HG02938 (cell line): ENCODE data around the gene ARHGAP28.
"Not testable (repeated sequence)": the region's sequence is repeated elsewhere in the genome, so short reads cannot be mapped to it uniquely, and the experiment has no call there.

Experiments
- ATAC-seq: cut with Tn5 transposase; IDR thresholded peaks from one replicate; pipeline ENCODE4 v1.9.1; 2021; ENCODE audit warnings: mild to moderate bottlenecking, moderate library complexity; ENCODE audit not compliant: unreplicated experiment

Gene ARHGAP28

DNA sequence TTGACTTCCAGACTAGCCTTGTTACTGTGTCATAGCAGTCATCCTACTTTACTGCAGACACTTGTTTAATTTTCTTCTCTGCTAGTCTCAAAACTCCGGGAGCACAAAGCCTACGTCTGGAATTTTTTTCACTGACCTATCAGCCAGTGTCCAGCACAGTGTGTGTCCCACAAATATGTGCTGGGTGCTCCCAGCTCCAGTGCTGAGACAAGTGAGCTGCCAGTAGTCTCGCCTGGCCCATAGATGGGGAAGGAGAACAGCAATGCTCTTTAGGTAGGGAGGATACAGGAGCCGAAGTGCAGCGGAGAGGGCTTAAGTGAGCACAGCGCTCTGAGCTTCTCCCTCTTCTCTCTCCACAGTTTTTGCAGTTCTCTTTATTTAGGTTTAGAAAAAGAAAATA, 34.0 kb downstream of the ARHGAP28 start:
- ATAC-seq, result no peak

DNA sequence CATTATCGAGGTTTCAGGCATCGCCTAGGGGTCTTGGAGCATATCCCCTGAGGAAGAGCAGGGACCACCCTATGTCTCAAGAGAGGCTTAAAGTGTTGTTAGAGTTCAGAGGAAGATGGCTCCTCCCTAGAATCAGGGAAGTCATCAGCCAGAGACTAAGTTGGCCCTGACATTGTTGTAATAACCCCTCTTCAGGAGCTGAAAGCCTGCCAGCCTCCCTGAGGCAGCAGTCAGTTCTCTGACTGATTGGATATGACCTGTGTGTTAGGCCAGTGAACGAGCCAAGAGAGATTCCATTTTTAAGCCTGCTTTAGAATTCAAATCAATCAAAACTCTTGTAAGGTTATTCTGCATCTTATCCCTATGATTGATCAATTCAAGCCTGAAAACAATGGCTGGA, 34.9 kb downstream of the ARHGAP28 start:
- no peak for ATAC-seq

DNA sequence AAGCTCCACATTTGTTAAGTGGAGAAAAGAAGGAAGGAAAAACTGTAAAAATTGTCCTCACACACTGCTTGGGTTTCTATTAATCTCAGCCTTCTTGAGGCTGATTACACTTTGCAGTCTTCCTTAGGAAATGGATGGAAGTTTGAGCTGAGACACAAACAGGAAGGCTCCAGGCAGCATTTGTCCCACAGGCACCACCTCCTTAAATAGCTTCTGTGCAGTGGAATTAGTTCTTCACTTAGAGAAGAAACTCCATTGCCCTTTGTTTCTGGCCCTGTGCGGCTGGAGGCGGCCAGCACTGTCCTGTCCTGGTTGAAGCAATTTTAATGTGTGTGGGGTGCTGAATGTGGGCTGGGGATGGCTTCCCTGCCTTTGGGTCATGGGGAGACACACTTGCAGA, 44.3 kb downstream of the ARHGAP28 start:
- ATAC-seq, result no peak

DNA sequence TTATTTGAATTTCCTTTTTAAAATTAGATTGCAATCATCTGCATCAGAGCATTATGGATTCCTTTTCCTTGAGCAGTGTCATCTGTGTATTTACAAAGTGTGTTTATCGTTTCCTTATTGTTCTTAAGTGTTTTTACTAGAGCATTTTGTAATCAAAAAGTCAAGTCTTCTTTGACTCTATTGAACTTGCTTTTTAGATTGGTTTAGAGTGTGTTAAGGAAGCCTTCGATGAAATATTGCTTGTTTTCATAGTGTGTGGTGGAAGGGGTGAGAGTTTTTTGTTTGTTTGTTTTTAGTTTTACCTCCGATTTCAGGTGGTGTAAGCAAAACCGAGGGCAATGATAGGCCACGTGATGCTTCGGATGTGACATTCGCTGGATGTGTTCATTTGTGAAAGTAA, 45.7 kb downstream of the ARHGAP28 start:
- no peak for ATAC-seq

DNA sequence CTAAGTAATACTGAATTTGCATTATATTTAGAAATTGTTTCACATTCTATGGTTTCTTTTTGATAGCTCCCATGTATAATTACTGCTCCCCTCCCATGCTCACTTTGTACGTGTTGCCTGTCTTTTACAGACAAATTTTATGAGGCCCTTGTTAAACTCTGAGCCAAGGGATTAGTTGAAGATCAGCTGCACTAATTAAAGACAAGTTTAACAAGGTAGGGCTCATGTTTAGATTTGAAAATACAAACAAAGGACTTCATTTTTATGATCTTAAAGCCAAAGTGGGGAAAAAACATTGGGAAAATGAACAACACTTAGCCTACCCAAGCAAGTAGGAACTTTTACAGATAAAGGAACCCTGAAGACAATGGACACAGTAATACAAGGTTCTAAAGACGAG, 46.2 kb downstream of the ARHGAP28 start:
- no peak for ATAC-seq

DNA sequence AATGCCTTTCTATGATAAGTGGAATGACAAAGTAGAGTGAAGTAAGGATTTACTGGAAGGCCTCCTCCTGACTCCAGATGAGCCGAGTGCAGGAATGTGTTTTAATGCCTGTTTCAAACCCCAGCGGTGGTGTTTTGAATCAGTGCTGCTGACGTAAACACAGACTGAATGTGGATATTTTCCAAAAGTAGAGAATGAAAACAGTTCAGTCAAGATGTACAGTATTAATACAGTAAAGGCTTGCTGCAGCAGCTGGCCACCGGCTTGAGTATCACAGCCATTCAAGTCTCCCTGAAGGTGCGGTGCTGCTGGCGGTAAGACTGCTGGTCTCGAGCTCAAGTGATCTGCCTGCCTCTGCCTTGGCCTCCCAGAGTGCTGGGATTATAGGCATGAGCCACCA, 46.7 kb downstream of the ARHGAP28 start:
- no peak for ATAC-seq

DNA sequence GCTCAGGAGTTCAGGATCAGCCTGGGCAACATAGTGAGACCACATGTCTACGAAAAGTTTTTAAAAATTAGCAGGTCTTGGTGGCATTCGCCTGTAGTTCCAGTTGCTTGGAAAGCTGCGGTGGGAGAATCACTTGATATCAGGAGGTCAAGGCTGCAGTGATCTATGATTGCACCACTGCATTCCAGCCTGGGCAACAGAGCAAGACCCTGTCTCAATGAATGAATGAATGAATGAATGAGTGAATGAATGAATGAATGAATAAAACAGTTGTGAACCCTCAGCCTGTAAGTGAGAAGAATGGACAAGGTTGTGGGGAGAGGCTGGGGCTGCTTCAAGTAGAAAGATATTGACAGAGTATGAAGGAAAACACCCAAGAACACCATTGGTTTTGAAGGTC, 48.0 kb downstream of the ARHGAP28 start:
- no peak for ATAC-seq

DNA sequence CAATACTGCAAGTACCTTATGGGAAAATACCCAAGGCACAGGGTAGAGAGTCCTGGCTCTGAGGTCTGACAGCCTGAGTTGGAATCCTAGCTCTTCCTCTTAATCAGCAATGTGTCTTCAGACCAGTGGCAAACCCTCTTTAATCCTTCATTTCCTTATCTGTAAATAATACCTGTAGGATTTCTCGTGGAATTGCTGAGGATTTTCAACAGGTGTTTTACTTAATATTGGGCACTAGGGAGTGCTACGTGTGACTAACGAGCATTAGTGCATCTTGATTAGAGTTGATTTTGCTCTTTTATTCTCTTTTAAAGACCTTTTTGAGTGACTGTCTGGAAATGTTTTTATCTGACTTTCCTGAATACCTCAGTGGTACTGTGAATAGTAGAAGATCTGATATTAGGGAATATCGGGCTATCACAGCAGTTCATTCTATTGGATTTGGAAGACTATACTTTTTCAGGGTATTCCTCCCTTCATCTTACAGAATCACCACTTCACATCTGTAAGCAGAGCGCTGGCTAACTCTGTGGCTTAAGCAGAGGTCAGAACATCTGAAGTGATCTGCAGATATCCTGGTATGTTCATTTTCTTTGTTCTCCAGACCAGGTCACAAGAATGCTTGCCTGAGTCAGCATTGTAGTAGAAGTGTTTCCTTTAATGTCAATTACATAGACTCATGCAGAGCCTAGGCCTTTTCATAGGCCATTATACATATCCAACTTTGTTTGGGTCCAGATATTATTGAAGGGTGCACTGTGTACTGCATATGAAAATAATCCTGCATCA, 49.1 kb downstream of the ARHGAP28 start:
- ATAC-seq, result no peak

DNA sequence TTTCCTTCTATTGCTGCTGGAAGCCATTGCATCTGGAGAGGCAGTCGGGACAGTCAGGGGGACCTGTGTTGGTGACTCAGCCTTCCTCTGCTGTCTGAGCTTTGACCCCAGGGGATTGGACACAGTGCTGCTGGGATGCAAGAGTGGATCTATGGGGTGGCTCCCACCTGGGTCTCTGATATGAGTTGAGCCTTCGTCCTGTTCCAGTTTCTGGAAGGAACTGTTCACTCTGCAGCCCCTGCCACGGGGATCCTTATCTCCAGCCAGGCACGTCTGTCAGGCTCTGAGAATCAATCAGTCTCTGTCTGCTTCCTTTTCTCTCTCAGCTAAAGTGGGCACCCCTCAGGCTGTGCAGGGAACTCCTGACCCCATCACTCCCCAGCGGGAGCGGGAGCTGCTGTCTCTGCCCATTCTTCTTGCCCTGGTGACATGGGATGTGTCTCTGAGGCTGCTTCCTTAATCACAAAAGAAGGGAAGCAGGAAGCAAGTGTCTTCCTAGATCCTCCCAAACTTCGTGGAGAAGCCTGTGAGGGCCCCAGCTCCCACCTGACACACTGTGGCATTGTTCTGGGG, 51.7 kb downstream of the ARHGAP28 start:
- no peak for ATAC-seq

DNA sequence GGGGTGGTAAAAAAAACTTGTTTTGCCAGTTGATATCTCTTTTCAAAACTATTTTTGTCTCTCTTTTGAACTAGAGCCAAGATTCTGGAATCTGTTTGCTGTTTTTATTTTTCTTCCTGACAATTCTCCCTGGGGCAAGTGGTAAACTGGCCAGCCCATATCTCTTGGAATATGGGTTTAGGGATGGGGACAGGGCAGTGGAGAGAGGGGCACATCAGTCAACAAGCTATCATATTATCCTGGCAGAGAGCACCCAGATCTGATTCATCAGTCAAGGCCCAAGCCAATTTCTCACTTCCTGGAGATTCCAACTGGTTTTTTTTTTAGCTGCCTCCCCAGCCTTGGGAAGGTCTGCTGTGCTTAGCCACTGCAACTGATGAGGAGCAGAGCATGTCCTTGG, 52.3 kb downstream of the ARHGAP28 start:
- no peak for ATAC-seq

DNA sequence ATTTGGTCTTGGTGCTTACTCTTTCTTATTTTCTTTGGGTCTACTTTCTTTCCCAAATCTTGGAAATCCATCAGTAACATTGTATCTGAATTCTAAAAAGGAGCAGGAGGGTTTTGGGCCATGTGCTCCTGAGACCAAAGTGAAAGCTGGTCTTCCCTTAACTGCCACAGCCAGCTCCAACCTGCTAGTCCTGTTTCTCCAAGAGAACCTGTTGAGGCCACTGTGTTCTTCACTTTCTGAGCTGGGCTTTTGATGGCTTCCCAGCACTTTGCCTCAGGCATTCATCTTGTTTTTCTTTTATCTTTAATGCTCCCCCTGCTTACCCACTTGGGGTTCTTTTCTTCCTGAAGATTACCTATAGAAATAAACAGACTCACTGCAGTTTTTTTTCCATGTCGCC, 53.3 kb downstream of the ARHGAP28 start:
- no peak for ATAC-seq

DNA sequence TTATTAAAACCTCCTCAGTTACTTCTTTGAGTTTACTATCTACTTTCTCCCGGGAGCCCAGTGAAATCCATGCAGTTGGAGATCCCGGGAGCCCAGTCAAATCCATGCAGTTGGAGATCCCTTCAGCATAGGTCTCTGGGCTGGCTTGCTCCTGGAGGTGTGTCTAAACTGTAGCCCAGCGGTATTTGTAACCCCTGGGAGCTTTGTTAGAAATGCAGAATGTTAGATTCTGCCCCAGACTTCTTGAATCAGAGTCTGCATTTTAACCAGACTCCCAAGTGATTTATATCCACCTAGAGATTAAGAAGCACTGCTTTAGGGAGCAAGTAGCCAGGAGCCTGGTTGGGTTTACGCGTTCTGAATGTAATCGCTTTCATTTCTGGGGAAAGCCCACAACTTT, 54.5 kb downstream of the ARHGAP28 start:
- no peak for ATAC-seq

DNA sequence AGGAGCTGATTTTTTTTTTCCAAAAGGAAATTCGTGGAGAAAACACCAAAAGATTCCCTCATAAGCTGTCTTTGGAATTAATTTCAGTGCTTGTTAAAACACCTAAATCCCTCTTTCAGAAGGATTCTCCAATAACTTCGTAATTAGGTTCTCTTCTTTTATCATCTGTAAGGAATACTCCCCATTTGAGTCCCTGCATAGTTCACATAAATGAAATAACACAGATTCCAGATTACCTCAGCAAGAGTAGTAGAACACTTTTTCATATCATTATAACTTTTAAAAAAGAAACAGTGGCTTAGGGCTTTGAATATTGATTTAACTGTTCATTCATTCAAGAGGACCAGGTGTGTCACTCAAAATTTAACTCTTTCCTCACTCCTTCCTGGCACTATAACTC, 55.5 kb downstream of the ARHGAP28 start:
- no peak for ATAC-seq

DNA sequence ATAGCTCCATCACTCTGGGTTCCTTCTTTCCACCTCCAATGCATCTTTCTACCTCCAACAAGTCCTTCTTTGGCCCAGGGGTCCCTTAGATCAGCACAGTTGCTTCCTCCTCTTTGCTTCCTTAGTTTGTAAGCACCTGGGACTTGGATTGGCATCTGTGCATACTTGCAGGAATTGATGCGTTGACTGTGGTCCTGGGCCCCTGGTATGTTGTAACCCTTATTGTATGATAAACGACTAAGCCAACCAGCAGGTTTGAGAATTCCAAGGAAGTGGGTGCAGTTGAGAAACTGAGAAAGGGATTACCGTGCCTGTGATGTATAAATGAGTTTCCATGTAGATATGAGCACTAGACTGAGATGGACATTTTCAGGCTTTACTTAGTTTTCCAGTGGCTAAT, 55.9 kb downstream of the ARHGAP28 start:
- no peak for ATAC-seq

DNA sequence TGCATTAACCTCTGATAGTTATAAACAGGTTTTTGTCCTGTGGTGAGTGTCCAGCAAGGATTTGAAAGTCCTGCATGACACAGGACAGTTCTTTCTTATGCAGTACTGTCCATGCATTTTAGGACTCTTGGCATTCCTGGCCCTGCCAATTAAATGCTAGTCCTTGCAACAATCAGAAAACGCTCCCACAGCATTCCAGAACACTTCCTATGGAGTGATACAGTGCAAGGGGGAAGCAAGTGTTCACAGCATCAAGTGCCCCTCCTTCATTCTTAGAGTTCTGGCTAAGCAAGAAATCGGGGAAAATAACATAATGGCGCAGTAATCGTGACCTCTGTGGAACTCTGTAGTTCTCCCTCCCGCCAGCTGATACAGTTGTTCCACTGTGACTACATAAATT, 62.9 kb downstream of the ARHGAP28 start:
- no peak for ATAC-seq

DNA sequence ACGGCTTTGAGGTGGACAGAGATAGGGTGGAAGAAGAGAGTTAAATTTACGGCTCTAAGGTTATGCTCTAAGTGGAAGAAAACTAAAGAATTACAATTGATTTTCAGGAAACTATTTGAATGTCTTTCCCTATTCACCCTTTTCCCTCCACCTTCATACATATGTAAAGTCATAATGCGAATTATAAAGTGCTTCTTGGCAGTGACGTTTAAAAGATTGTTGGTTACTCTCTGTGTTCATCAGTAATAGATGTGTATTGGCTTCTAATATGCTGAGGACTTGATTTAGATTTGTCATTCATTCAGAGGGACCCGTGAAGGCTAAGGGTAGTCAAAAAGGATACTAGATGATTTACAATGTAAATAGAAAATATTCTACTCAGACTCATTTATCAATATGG, 63.9 kb downstream of the ARHGAP28 start:
- ATAC-seq, result no peak

DNA sequence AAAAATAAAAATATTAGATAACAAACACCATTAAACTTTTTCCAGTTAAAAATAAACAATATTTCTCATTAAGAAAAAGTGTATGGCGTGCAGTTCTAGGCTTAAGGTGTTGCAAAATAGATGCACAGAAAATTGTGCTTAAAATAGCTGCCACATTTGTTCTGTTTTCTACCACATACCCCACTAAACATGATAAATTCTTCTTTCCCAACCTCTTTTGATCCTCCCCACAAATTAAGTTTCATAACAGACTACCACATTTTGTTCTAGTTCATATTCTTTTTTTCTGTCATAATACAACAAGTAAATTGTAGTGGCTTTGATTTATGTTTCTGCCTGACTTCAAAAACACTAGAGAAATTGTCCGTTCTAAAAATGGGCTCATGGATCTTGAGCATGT, 64.5 kb downstream of the ARHGAP28 start:
- ATAC-seq, result no peak

DNA sequence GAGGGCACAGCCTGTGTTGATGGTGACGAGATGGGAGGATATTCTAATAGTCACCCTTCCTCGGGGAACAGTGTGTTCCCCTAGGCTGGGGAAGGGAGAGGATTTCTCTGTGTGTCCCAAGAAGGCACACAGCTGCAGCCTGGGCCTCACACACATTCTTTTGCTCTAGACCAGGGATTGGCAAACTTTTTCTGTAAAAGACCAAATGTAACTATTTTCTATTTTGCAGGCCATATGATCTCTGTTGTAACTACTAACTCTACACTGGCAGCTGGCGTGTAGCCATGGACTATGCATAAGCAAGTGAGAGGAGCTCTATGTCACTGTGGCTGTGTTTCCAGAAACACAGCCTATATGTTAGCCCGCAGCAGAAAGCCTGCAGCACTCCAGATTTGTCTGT, 65.8 kb downstream of the ARHGAP28 start:
- no peak for ATAC-seq

DNA sequence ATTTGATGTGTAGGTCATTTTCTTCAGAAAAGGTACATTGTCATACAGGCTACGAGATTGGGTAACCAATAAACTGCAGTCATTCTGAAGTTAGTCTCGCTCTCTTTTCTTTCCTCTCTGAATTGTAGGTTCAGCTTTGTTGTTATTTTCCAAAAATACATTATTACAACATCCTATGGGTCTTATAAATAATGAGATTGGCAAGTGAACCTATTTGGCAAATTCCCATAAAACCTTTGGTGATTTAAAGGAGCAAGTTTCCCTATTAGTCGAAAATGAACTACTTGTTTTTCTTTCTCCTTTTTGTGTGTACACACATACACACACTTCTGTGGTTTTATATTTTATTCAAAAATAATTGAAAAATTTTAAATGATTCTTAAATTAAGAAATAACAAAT, 67.0 kb downstream of the ARHGAP28 start:
- no peak for ATAC-seq

DNA sequence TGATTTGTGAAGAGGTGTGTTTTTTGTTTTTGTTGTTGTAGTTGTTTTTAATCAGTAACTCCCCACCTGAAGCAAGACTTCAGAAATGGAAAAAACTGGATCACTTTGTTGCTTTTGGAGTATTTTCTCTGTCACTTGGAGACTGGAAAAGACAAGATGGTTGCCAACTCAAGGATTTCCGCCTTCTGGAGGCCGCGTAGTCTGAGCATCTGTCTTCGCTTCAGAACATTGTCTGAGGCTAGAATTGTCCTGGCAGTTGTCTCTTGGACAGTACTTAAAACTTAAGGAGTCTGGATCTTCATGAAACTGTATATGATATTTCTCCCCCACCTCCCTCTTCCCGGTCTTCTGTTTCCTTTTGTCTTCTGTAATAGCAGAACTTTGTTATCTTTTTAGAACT, 67.7 kb downstream of the ARHGAP28 start:
- no peak for ATAC-seq

DNA sequence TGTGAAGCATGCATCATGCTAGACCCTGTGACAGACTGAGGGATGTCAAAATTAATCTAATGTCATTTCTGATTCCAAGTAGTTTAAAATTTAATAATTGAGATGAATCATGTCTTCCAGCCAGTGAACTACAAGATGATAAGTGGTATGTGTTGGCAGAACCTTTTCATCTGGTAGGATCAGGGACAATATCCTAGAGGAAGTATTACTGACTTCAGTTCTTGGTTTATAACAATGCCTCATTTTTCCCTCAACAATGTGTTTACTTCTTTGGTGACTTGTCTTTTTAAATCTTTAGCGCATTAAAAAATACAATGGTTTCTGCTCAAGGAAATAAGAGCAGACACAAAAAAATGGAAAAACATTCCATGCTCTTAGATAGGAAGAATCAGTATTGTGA, 69.4 kb downstream of the ARHGAP28 start:
- ATAC-seq, result no peak

DNA sequence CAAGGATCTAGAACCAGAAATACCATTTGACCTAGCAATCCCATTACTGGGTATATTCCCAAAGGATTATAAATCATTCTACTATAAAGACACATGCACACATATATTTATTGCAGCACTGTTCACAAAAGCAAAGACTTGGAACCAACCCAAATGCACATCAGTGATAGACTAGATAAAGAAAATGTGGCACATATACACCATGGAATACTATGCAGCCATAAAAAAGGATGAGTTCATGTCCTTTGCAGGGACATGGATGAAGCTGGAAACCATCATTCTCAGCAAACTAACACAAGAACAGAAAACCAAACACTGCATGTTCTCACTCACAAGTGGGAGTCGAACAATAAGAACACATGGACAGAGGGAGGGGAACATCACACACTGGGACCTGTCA, 70.8 kb downstream of the ARHGAP28 start:
- ATAC-seq, result not testable (repeated sequence)
